PC-3 (cell line): ENCODE data around the gene C14orf132.

Experiments used
- EZH2 ChIP-seq: fragments of 300-600 bp; sonication (generic); IDR thresholded peaks from one replicate; pipeline ENCODE4 v1.6.1; 2017; ENCODE audit warnings: antibody characterized with exemption, mild to moderate bottlenecking, low read length; ENCODE audit not compliant: unreplicated experiment
- EZH2phosphoT487 ChIP-seq: fragments of 300-600 bp; sonication (generic); IDR thresholded peaks from 2 replicates; pipeline ENCODE4 v1.6.1; 2018; ENCODE audit warnings: mild to moderate bottlenecking, antibody characterized with exemption, low read length, borderline replicate concordance
- TF ChIP-seq, protein P1 (sequence below): fragments of 300-600 bp; sonication (generic); conservative IDR thresholded peaks from 2 replicates; pipeline ENCODE4 v1.5.1; 2017; ENCODE audit warnings: antibody characterized with exemption, low read depth, mild to moderate bottlenecking, low read length

DNA sequence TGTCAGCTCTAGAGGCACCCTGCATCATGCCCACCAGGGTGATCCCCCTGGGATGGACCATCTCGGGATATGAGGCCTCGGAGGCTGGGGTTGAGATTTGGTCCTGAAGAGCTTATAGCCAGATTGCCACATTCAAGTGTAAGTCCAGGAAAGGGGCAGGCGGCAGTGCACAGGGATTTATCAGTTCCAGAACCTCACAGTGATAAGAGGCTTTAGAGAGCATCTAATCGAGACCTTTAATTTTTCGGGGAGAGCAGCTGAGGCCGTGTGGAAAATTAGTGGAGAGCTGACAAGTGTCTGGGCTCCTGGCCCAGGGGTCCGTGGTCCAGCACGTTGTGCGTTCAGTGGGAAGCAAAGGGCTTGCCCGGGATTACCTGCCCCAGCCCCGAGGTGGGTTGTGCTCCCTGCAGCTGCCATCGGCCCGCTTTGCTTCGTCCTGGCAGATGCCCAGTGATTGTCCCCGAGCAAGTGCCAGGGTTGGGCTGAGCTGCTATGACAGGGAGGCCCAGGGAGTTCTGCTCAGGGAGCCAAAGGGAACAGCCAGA lies 52.1 kb downstream of the C14orf132 start:
- TF ChIP-seq, protein P1, sequence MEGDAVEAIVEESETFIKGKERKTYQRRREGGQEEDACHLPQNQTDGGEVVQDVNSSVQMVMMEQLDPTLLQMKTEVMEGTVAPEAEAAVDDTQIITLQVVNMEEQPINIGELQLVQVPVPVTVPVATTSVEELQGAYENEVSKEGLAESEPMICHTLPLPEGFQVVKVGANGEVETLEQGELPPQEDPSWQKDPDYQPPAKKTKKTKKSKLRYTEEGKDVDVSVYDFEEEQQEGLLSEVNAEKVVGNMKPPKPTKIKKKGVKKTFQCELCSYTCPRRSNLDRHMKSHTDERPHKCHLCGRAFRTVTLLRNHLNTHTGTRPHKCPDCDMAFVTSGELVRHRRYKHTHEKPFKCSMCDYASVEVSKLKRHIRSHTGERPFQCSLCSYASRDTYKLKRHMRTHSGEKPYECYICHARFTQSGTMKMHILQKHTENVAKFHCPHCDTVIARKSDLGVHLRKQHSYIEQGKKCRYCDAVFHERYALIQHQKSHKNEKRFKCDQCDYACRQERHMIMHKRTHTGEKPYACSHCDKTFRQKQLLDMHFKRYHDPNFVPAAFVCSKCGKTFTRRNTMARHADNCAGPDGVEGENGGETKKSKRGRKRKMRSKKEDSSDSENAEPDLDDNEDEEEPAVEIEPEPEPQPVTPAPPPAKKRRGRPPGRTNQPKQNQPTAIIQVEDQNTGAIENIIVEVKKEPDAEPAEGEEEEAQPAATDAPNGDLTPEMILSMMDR = no peak
- TF ChIP-seq EZH2phosphoT487 (no peak), EZH2 (no peak)
